CD4-positive, CD25-positive, alpha-beta regulatory T cell (primary cell): ENCODE measurements around the gene MPRIP. TPM values are rescaled to one million over a fixed set of nuclear protein-coding genes. Genes with fewer than 3 reads are reported as not detected.

Source experiments
- ATAC-seq, 2 donors: fragments of 150-1000 bp; cut with Tn5 transposase; one replicate each; pipeline ENCODE4 v1.10.0; 2021; ENCODE audit warnings: low read depth in 2 of 2, moderate number of reproducible peaks in 2 of 2, moderate library complexity in 1 of 2
- DNase-seq, 3 donors: peaks; one replicate each; pipeline versions ENCODE4 v3.0.0 to v3.0.0-alpha.2; 2012 to 2022; ENCODE audit warnings: mixed read lengths in 1 of 3
- H3K27ac ChIP-seq: one replicate; pipeline ENCODE4 v1.7.0; 2013; ENCODE audit warnings: mild to moderate bottlenecking, low read length; ENCODE audit not compliant: insufficient read depth, poor library complexity, severe bottlenecking
- H3K27me3 ChIP-seq: one replicate; pipeline ENCODE4 v1.7.0; 2013; ENCODE audit warnings: low read length; ENCODE audit not compliant: control insufficient read depth, insufficient read depth
- H3K36me3 ChIP-seq: one replicate; pipeline ENCODE4 v1.7.0; 2013; ENCODE audit warnings: mild to moderate bottlenecking, low read length, moderate library complexity; ENCODE audit not compliant: control insufficient read depth, insufficient read depth
- H3K4me1 ChIP-seq: 2 replicates; pipeline ENCODE4 v1.7.0; 2013; ENCODE audit warnings: mild to moderate bottlenecking, low read length; ENCODE audit not compliant: insufficient read depth, control insufficient read depth, poor library complexity, severe bottlenecking
- H3K4me3 ChIP-seq: one replicate; pipeline ENCODE4 v1.7.0; 2013; ENCODE audit warnings: low read depth, mild to moderate bottlenecking, low read length, moderate library complexity
- H3K9me3 ChIP-seq, 2 experiments: 1 replicate in 1 of 2; 2 replicates in 1 of 2; pipeline ENCODE4 v1.7.0; 2013; ENCODE audit warnings: low read length in 2 of 2, mild to moderate bottlenecking in 1 of 2, moderate library complexity in 1 of 2; ENCODE audit not compliant: control insufficient read depth in 2 of 2
- H3K27ac Mint-ChIP-seq, 3 donors: one replicate each; pipeline ENCODE4 v1.8.0; 2020 to 2022; ENCODE audit warnings: mild to moderate bottlenecking in 3 of 3, mixed read lengths in 3 of 3, moderate library complexity in 2 of 3
- H3K27me3 Mint-ChIP-seq: one replicate; pipeline ENCODE4 v1.8.0; 2022; ENCODE audit warnings: mild to moderate bottlenecking, mixed read lengths
- H3K36me3 Mint-ChIP-seq: one replicate; pipeline ENCODE4 v1.8.0; 2020; ENCODE audit warnings: mixed read lengths
- H3K4me1 Mint-ChIP-seq, 4 donors: one replicate each; pipeline ENCODE4 v1.8.0; 2020 to 2022; ENCODE audit warnings: mixed read lengths in 4 of 4, mild to moderate bottlenecking in 1 of 4
- H3K4me3 Mint-ChIP-seq, 4 donors: one replicate each; pipeline ENCODE4 v1.8.0; 2020 to 2022; ENCODE audit warnings: mild to moderate bottlenecking in 4 of 4, mixed read lengths in 4 of 4, moderate library complexity in 3 of 4
- H3K9me3 Mint-ChIP-seq, 7 donors: one replicate each; pipeline ENCODE4 v1.8.0; 2020 to 2022; ENCODE audit warnings: mixed read lengths in 7 of 7, mild to moderate bottlenecking in 3 of 7, moderate library complexity in 2 of 7
- polyA plus RNA-seq, 4 donors: library from polyadenylated mRNA; unstranded; fragments of 300-500 nt; fragmentation: Illumina TruSeq; gene quantifications; one replicate each; pipeline ENCODE4 v1.2.3, GENCODE V29; 2021
- total RNA-seq: library from RNA; stranded (reverse); gene quantifications from one replicate; pipeline ENCODE4 v1.2.3, GENCODE V29; 2022

The MPRIP gene
- total and polyA plus RNA-seq, 5 donors from 2014 or later: 49.0 to 234 (median 58.0) TPM

DNA sequence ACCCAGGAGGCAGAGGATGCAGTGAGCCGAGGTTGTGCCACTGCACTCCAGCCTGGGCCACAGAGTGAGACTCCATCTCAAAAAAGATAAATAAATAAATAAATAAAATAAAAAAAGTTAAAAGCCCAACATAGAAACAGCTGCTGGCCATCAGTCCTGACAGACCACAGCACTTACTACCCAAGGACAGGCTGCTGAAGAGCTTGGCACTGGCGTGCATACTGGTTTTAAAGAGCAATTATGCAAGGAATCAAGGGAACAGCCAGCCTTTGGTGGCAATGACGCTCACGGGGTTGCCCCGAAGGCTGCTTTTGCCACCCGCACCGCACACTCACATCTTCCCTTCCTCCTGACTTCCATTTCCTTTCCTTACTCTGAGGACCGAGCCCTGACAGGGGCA, 159.7 kb downstream of the MPRIP start:
- ATAC-seq: no peak
- Histone ChIP-seq H3K4me3 (no peak overlapping the region), H3K36me3 (peaks cover 16% of the 10 kb centered on the region), H3K27me3 (no peaks in the 10 kb centered on the region), H3K27ac (no peak overlapping the region), H3K4me1 (peaks cover 26% of the 10 kb centered on the region), H3K9me3 (no peaks in the 10 kb centered on the region)
- peaks cover 4 to 46% (median 22%) of the 10 kb centered on the region in 4 donors for H3K4me1 Mint-ChIP-seq
- no peak for DNase-seq
- no peaks in the 10 kb centered on the region for H3K27me3 Mint-ChIP-seq
- H3K9me3 Mint-ChIP-seq: peaks cover 0 to 2% (median 0%) of the 10 kb centered on the region in 7 donors
- H3K27ac Mint-ChIP-seq: peak overlapping the region in 1 of 3 donors; percentile 74
- H3K36me3 Mint-ChIP-seq: peaks cover 26% of the 10 kb centered on the region
- H3K4me3 Mint-ChIP-seq: peak overlapping the region in 1 of 4 donors; percentile 28

DNA sequence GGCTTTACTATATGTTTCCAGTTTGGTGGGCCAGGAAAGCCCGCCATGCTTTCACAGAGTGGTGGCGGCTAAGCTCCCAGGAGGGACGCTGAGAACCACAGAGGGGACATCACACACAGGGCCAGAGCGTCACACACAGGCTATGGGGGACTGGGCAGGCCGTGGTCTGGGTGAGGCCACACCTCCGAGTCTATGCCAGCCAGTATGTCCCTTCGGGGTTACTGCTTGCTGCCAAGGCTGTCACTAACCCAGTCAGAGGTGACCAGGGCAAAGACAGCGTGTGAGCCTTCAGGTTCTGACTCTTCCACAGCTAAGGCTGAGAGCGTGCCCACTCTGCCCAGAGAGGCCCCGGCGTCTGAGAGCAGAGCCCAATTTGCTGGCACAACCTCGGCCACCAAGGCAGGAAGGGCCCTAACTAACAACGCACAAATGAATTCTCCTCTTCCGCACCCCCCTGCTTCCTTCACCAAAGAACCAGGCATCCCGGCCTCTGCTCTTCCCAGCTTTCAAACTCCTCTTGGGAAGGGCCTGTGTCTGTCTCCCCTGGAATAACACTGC, 161.0 kb downstream of the MPRIP start:
- no peak for ATAC-seq
- H3K27ac Mint-ChIP-seq: peak overlapping the region; percentile 57 to 78 (median 69)
- H3K4me1 Mint-ChIP-seq: peaks cover 0 to 39% (median 20%) of the 10 kb centered on the region in 4 donors
- Histone ChIP-seq H3K4me3 (no peak overlapping the region), H3K9me3 (no peaks in the 10 kb centered on the region), H3K27ac (no peak overlapping the region), H3K4me1 (peaks cover 26% of the 10 kb centered on the region), H3K36me3 (peaks cover 16% of the 10 kb centered on the region), H3K27me3 (no peaks in the 10 kb centered on the region)
- peaks cover 19% of the 10 kb centered on the region for H3K36me3 Mint-ChIP-seq
- H3K9me3 Mint-ChIP-seq: peaks cover 0 to 2% (median 0%) of the 10 kb centered on the region in 7 donors
- H3K4me3 Mint-ChIP-seq: peak overlapping the region in 1 of 4 donors; percentile 89
- no peaks in the 10 kb centered on the region for H3K27me3 Mint-ChIP-seq
- DNase-seq: no peak

DNA sequence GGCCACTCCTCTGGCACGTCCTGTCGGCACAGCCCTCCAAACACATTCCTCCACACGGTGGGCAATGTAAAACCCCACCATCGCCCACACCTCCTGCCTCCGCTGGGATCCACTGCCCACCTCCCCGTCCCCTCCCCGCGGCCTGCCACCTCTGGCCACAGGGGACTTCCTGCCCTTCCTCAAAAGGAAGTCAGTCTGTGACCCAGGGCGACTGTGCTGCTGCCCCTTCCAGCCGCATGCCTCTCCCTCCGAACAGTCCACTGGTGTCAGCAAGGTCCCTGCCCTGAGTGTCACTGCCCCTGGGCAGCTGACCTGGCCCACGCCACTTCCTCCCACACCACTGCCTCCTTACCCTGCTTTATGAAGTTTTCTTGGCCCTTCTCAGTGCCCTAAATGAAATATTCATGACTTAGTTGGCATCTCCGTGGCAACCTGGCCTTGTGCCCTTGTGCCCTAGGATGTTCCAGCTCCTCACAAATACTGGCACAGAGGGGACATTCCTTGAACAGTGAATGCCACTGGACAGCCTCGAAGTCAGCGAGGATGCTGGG, 161.9 kb downstream of the MPRIP start:
- H3K9me3 Mint-ChIP-seq: peaks cover 0 to 2% (median 0%) of the 10 kb centered on the region in 7 donors
- H3K36me3 Mint-ChIP-seq: peaks cover 19% of the 10 kb centered on the region
- peaks cover 16% of the 10 kb centered on the region for H3K36me3 ChIP-seq
- H3K27me3 ChIP-seq: no peaks in the 10 kb centered on the region
- peak overlapping the region; percentile 76 for H3K27ac ChIP-seq
- no peaks in the 10 kb centered on the region for H3K9me3 ChIP-seq
- ATAC-seq: no peak
- peak overlapping the region; percentile 89 to 96 (median 94) for H3K4me3 Mint-ChIP-seq
- H3K27me3 Mint-ChIP-seq: no peaks in the 10 kb centered on the region
- H3K4me1 Mint-ChIP-seq: peaks cover 0 to 39% (median 20%) of the 10 kb centered on the region in 4 donors
- no peak for DNase-seq
- peak overlapping the region; percentile 57 to 91 (median 86) for H3K27ac Mint-ChIP-seq
- H3K4me3 ChIP-seq: peak overlapping the region; percentile 53
- H3K4me1 ChIP-seq: peaks cover 26% of the 10 kb centered on the region

DNA sequence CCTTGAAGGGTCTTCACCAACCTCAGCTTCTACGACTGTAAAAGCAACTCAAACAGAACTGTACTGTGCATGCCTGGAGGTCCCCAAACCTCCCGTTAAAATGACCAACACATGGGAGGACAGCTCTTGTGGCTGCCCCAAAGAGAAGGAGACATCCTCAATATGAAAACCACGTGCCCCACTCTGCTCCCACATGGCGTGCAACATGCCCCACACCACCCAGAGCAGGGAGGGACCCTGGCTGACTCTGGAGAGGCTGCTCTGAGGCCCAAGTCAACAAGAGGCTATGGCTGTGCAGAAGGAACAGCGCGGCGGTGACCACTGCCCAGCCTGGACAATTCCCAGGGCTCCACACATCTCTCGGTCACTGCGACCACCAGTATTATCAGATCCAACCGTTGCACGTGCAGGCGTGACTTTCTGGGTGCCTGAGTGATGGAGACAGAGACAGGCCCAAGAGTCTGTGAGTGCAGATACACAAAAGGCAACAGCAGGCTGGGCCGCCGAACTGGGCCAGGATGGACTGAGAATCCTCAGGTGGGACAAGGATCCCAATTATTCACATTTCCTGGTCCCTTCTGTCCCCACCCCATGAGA, 162.5 kb downstream of the MPRIP start:
- H3K27ac Mint-ChIP-seq: peak overlapping the region; percentile 66 to 91 (median 86)

DNA sequence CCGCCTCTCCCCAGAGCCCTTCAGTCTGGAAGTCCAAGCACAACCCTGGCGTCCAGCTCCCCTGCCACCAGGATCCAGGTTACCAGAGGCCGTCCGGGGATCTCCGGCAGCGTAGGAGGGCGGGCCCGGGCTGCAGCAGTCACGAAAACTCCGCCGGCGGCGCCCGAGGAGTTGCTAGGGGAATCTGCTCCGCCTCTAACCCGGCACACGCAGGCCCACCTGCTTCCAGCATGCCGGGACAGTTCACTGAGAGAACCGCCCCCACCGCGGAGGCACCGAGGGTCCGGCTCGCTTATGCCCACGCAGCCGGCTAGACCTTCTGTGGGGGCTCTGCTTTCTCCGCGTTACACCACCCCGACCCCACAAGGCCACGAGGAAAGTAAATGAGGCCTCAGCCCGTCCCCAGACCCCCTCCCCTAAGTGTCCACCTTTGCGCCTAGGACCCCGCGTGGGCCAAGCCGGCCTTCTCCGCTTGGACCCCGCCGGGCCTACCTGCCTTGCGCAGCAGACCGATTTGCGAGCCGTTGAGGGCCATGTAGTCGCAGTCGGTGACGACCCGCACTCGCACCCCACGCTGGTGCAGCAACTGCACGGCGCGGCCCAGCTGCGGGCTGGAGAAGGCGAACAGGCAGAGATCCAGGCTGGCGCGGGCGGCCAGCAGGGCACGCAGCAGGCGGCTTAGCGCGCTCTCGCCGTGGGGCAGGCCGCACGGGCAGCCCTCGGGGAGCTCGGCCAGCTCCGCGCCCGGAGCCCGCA, 163.3 kb downstream of the MPRIP start:
- Mint-ChIP-seq H3K4me3 (peak overlapping the region; percentile 89 to 96 (median 94)), H3K36me3 (peaks cover 12% of the 10 kb centered on the region), H3K4me1 (peaks cover 0 to 39% (median 17%) of the 10 kb centered on the region in 4 donors), H3K27me3 (no peaks in the 10 kb centered on the region), H3K27ac (peak overlapping the region; percentile 66 to 93 (median 91)), H3K9me3 (peaks cover 0 to 2% (median 0%) of the 10 kb centered on the region in 7 donors)
- Histone ChIP-seq H3K9me3 (no peaks in the 10 kb centered on the region), H3K27me3 (no peaks in the 10 kb centered on the region), H3K27ac (peak overlapping the region; percentile 76), H3K4me3 (peak overlapping the region; percentile 59), H3K4me1 (peaks cover 26% of the 10 kb centered on the region), H3K36me3 (peaks cover 14% of the 10 kb centered on the region)
- ATAC-seq (peak; percentile 41 to 45), DNase-seq (peak; percentile 35 to 68 (median 44))

More for the DNA sequence above, 162.5 kb downstream of the MPRIP start:
- Histone ChIP-seq H3K4me3 (peak overlapping the region; percentile 59), H3K27ac (peak overlapping the region; percentile 76), H3K27me3 (no peaks in the 10 kb centered on the region), H3K9me3 (no peaks in the 10 kb centered on the region), H3K4me1 (peaks cover 26% of the 10 kb centered on the region), H3K36me3 (peaks cover 16% of the 10 kb centered on the region)
- DNase-seq (no peak), ATAC-seq (no peak)
- H3K9me3 Mint-ChIP-seq: peaks cover 0 to 2% (median 0%) of the 10 kb centered on the region in 7 donors
- peak overlapping the region; percentile 89 to 96 (median 94) for H3K4me3 Mint-ChIP-seq
- H3K27me3 Mint-ChIP-seq: no peaks in the 10 kb centered on the region
- peaks cover 0 to 39% (median 20%) of the 10 kb centered on the region in 4 donors for H3K4me1 Mint-ChIP-seq
- peaks cover 19% of the 10 kb centered on the region for H3K36me3 Mint-ChIP-seq

DNA sequence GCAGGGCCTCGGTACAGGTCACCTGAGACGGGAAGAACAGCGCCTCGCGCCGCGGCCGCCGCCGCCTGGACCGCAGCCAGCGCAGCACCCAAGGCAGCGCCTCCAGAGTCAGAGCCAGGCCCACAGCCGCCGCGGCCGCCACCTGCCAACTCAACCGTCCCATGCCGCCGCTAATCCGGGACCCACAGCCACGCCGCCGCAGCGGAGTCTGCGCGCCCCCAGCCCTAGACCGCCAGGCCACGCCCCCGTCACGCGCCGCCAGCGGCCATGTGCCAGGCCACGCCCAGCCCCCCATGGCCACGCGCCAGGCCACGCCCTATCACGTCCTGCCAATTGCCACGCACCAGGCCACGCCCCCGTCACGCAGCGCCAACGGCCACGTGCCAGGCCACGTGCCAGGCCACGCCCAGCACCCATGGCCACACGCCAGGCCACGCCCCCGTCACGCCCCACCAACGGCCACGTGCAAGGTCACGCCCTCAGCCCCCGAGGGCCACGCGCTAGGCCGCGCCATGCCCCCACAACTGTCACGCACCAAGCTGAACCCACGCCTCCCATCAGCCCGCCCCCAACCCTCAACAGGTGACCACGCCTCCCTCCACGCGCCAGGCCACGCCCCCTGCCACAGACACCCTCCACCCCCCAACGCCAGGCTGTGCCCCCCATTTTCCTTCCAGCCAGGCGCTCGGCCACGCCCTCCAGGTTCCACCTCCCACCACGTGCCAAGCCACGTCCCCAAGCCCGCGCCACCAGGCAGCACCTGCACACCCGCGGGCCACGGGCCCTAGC, 164.1 kb downstream of the MPRIP start, which contains the start of gene PLD6:
TSS of gene PLD6 (minus strand) at position 210 of the 789 bp plus-strand sequence. CDS start at position 163, 47 bp downstream.
- no peaks in the 10 kb centered on the region for H3K27me3 Mint-ChIP-seq
- peaks cover 13% of the 10 kb centered on the region for H3K36me3 ChIP-seq

More for the DNA sequence above, 164.1 kb downstream of the MPRIP start, which contains the start of gene PLD6:
- Mint-ChIP-seq H3K4me1 (peaks cover 0 to 39% (median 16%) of the 10 kb centered on the region in 4 donors), H3K27ac (peak within 1 kb of the TSS; percentile 91 to 93 (median 92)), H3K9me3 (peaks cover 0 to 2% (median 0%) of the 10 kb centered on the region in 7 donors), H3K36me3 (peaks cover 8% of the 10 kb centered on the region), H3K4me3 (peak within 1 kb of the TSS; percentile 89 to 96 (median 94))
- DNase-seq (peak; percentile 86 to 92 (median 88)), ATAC-seq (peak; percentile 77 to 80)
- peaks cover 26% of the 10 kb centered on the region for H3K4me1 ChIP-seq
- no peaks in the 10 kb centered on the region for H3K27me3 ChIP-seq
- peak within 1 kb of the TSS; percentile 76 for H3K27ac ChIP-seq
- H3K4me3 ChIP-seq: peak within 1 kb of the TSS; percentile 59
- H3K9me3 ChIP-seq: no peaks in the 10 kb centered on the region
